Loucy (cell line): ENCODE results near the gene PLXNA4.

ENCODE experiments used
- CTCF ChIP-seq: fragments of 200-600 bp; sonication (generic); conservative IDR thresholded peaks from 2 replicates; pipeline ENCODE4 v1.5.1; 2014; ENCODE audit warnings: mild to moderate bottlenecking, antibody characterized with exemption, low read length
- EZH2phosphoT487 ChIP-seq: fragments of 200-600 bp; IDR thresholded peaks from 2 replicates; pipeline ENCODE4 v1.6.1; 2018; ENCODE audit warnings: antibody characterized with exemption, mild to moderate bottlenecking, moderate library complexity, borderline replicate concordance

DNA sequence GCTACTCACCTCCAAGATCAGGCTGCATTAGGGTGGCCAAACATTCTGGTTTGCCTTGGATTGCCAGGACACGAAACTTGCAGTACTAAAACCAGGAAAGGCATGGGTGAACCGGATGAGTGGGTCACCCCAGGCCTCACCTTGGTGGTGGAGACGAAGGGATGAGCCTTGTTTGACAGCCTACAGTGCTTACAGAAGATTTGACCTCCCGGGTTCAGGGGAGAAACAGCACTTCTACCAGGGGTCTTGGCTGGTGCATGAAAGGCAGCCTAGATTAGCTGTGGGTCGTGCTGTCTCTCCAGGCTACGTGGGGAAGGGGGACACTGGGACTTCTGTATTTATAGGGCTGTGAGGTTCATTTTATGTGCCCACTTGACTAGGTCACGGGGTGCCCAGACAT lies 469.8 kb downstream of the PLXNA4 start:
- no peak for TF ChIP-seq CTCF
- TF ChIP-seq EZH2phosphoT487: no peak
